Omental fat pad (tissue), 4 donors: ENCODE measurements around the gene ADAM11. TPM values are rescaled to one million over a fixed set of nuclear protein-coding genes. Genes with fewer than 3 reads are reported as not detected.
"Not testable (repeated sequence)": the region's sequence is repeated elsewhere in the genome, so short reads cannot be mapped to it uniquely, and the experiment has no call there.

Experiments
- ATAC-seq: fragments of 150-250 bp; one replicate; pipeline ENCODE4 v1.9.1; 2016; ENCODE audit warnings: mild to moderate bottlenecking, moderate library complexity; ENCODE audit not compliant: low FRiP score
- DNase-seq: peaks from one replicate; pipeline ENCODE4 v3.0.0-alpha.2; 2019; ENCODE audit warnings: low spot score
- total RNA-seq, 4 donors: library from RNA; depleted of rRNA; stranded (reverse); fragments of >200 nt; gene quantifications; one replicate each; pipeline ENCODE4 v1.1.0, GENCODE V29; 2016
- TF ChIP-seq, protein P1 (sequence below), 3 donors: fragments of 450-650 bp; IDR thresholded peaks; one replicate each; pipeline ENCODE4 v1.5.1; 2016 to 2017; ENCODE audit warnings: antibody characterized with exemption in 3 of 3, mild to moderate bottlenecking in 3 of 3, moderate library complexity in 2 of 3

The ADAM11 gene
- total RNA-seq, 4 donors from 2014 or later: 0.19 to 0.72 (median 0.50) TPM

DNA sequence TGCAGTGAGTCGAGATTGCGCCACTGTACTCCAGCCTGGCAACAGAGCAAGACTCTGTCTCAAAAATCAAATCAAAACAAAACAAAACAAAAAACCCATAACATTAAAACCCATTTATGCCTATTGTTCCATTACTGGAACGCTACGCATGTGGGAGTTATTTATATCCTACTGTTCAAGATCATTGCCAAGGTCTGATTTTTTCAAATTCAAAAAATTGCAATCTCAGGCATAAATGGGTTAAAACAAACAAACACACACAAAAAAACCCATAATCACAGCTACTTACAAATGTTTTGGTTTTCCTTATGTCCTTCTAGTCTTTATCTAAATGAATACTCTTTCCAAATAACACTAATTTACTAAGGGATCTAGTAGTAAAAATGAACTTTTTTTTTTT, 53.5 kb downstream of the ADAM11 start:
- DNase-seq: no peak
- ATAC-seq: no peak
- TF ChIP-seq, protein P1, sequence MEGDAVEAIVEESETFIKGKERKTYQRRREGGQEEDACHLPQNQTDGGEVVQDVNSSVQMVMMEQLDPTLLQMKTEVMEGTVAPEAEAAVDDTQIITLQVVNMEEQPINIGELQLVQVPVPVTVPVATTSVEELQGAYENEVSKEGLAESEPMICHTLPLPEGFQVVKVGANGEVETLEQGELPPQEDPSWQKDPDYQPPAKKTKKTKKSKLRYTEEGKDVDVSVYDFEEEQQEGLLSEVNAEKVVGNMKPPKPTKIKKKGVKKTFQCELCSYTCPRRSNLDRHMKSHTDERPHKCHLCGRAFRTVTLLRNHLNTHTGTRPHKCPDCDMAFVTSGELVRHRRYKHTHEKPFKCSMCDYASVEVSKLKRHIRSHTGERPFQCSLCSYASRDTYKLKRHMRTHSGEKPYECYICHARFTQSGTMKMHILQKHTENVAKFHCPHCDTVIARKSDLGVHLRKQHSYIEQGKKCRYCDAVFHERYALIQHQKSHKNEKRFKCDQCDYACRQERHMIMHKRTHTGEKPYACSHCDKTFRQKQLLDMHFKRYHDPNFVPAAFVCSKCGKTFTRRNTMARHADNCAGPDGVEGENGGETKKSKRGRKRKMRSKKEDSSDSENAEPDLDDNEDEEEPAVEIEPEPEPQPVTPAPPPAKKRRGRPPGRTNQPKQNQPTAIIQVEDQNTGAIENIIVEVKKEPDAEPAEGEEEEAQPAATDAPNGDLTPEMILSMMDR (IDR thresholded peaks at IDR 0.05): no peak

DNA sequence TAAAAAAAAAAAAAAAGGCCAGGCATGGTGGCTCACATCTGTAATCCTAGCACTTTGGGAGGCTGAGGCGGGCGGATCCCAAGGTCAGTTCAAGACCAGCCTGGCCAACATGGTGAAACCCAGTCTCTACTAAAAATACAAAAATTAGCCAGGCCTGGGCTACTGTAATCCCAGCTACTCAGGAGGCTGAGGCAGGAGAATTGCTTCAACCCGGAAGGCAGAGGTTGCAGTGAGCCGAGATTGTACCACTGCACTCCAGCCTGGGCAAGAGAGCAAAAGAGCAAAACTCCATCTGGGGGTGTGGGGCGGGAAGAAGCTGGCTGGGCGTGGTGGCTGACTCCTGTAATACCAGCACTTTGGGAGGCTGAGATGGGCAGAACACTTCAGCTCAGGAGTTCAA, 59.7 kb downstream of the ADAM11 start:
- DNase-seq, ATAC-seq: not testable (repeated sequence)

DNA sequence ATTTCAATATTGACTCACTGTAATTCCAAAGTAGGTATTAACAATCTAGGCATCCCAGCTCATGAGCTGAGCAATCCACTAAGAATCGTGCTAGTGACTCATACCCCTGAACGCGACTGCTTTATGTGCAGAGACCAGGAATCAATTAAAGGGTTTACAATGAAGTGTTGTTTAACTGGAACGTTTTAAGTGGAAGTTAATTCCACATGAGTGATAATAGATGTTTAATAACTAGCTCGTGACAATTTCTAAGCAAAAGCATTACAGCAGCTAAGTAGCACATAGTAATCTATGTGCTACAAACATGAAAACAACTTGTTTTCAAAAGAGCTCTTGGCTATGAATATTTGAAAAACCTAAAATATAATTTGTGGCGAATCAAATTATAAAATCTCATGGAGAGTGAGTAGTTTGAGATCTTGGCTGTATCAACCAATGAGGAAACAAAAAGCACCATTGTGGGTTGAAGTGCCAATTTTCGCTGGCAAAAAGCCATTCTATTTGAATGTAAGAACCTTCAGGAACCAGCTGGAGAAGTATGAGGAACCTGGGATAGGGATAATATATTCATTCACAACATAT, 61.9 kb downstream of the ADAM11 start:
- TF ChIP-seq, protein P1 (IDR thresholded peaks at IDR 0.05): no peak
- DNase-seq (no peak), ATAC-seq (no peak)

DNA sequence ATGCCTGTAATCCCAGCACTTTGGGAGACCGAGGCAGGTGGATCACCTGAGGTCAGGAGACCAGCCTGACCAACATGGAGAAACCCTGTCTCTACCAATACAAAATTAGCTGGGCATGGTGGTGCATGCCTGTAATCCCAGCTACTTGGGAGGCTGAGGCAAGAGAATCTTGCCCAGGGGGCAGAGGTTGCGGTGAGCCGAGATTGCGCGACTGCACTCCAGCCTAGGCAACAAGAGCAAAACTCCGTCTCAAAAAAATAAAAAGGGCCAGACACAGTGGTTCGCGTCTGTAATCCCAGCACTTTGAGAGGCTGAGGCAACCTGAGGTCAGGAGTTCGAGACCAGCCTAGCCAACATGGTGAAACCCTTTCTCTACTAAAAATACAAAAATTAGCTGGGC, 66.4 kb downstream of the ADAM11 start:
- not testable (repeated sequence) for ATAC-seq, DNase-seq

DNA sequence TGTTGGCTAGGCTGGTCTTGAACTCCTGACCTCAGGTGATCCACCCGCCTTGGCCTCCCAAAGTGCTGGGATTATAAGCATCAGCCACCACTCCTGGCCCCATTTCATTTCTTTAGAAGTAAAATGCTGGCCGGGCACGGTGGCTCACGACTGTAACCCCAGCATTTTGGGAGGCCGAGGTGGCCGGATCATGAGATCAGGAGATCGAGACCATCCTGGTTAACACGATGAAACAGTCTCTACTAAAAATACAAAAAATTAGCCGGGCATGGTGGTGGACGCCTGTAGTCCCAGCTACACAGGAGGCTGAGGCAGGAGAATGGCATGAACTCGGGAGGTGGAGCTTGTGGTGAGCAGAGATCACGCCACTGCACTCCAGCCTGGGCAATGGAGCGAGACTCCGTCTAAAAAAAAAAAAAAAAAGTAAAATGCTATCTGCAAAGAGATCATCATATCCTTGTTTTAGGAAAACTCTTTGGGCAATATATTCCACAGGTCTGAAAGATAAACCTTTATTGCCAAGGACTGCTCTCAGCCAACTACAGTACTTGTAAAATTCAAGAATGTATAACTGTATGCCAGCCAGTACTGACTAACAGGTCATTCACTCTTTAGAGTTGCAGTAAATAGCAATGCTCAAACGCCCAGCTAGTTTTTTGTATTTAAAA, 67.5 kb downstream of the ADAM11 start:
- TF ChIP-seq, protein P1 (IDR thresholded peaks at IDR 0.05): no peak
- DNase-seq (no peak), ATAC-seq (no peak)

DNA sequence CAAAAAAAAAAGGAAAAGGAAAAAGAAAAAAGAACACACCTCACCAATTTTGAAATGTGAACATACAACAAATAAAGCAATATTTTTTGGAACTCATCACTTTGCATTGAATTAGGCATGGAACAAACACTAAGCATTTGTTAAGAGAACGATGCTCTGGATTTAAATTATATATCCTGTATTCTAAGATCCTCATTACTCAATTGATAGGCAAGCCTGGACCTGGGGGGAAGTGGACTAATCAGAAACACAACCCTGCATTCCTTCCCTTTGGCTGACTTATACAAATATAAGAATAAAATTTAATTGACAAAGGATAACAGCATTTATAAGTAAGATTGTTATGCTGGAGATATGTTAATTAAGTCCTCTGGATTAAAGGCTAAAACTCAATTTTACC, 69.1 kb downstream of the ADAM11 start:
- ATAC-seq (no peak), DNase-seq (no peak)
- TF ChIP-seq, protein P1 (IDR thresholded peaks at IDR 0.05): no peak

DNA sequence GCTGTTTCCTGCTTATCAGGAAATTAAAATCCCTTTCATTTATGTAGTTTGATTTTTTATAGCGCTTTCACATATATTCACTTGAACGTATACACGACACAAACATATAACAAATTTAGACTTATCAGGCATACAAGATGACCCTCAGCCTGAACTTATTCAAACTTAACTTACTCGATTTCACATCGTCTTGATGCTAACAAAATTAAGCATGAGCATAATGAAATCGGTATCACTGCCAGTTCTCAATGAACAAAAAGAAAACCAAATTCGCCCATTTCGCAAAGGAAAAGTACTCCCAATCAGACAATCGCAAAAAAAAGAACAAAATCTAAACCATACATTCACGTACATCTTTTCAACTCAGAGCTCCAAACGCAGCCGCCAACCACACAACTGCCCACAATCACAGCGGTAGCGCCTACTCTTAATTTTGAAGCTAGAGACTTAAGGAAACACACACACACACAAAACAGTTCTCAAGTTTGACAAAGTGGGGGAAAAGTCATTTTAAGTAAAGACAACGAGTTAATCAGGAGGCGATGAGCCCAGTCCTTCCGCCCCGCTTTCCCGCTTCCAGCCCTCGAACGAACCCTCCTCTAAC, 70.2 kb downstream of the ADAM11 start:
- TF ChIP-seq, protein P1 (IDR thresholded peaks at IDR 0.05): no peak
- DNase-seq (no peak), ATAC-seq (no peak)
